NB4 (cell line): ENCODE results near the gene NTM.

Experiments used
- CTCF ChIP-seq: IDR thresholded peaks from one replicate; pipeline ENCODE4 v1.5.1; 2012; ENCODE audit warnings: low read depth, low read length
- MAX ChIP-seq: IDR thresholded peaks from 2 replicates; pipeline ENCODE4 v1.6.1; 2011; ENCODE audit warnings: low read depth, low read length
- MYC ChIP-seq: IDR thresholded peaks from 2 replicates; pipeline ENCODE4 v1.6.1; 2011; ENCODE audit warnings: low read depth, low read length
- POLR2A ChIP-seq: IDR thresholded peaks from 2 replicates; pipeline ENCODE4 v1.6.1; 2011; ENCODE audit warnings: mild to moderate bottlenecking; ENCODE audit not compliant: insufficient read length; ENCODE audit errors: extremely low read depth

DNA sequence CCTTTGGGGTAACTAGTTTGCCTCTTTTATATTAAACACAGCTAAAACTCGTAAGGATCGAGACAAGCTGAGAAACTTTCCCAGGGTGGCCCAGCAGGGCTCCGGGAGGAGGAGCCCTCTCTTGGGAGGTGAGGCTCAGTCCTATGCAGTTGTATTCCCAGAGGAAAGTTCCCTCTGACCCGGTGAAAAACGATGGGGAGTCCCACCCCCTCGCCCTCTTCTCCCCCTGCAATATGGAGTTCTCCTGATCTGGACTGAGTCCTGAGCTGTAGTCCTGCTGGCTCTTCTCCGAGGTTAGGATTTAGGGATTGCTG is 1.3 kb downstream of the NTM start:
- no peak for TF ChIP-seq CTCF
- no peak for TF ChIP-seq POLR2A
- no peak for TF ChIP-seq MYC
- TF ChIP-seq MAX: no peak
